Measurements from ENCODE around the gene CEP290.

DNA sequence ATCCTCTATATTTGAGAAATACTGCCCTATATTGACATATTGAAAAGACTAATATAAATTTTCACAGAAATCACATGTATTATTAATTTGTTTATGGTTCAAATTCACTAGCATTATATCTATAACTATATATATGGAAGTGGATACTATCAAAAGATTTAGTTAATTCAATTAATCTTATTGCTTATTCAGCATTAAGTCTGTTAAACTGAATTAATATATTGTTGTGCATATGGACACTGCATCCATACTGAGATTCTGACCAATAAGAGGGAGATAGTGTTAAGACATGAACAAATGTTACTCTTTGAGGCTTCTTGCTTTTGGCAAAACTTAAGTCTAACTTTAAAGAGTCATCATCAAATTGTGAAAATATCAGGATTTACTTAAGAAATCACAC, 60.6 kb downstream of the CEP290 start:
- no peak for TF ChIP-seq POLR2A (IDR thresholded peaks at IDR 0.05)
- TF ChIP-seq, protein P1, sequence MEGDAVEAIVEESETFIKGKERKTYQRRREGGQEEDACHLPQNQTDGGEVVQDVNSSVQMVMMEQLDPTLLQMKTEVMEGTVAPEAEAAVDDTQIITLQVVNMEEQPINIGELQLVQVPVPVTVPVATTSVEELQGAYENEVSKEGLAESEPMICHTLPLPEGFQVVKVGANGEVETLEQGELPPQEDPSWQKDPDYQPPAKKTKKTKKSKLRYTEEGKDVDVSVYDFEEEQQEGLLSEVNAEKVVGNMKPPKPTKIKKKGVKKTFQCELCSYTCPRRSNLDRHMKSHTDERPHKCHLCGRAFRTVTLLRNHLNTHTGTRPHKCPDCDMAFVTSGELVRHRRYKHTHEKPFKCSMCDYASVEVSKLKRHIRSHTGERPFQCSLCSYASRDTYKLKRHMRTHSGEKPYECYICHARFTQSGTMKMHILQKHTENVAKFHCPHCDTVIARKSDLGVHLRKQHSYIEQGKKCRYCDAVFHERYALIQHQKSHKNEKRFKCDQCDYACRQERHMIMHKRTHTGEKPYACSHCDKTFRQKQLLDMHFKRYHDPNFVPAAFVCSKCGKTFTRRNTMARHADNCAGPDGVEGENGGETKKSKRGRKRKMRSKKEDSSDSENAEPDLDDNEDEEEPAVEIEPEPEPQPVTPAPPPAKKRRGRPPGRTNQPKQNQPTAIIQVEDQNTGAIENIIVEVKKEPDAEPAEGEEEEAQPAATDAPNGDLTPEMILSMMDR (IDR thresholded peaks at IDR 0.05), result no peak
